DOHH2 (cell line): ENCODE results near the gene SLC1A2.

Experiments used
- EZH2phosphoT487 ChIP-seq: fragments of 200-600 bp; sonication (generic); IDR thresholded peaks from 2 replicates; pipeline ENCODE4 v1.6.1; 2017; ENCODE audit warnings: borderline replicate concordance, mild to moderate bottlenecking, antibody characterized with exemption, low read length, moderate library complexity, mixed read lengths
- TF ChIP-seq, protein P1 (sequence below): fragments of 200-600 bp; sonication (generic); IDR thresholded peaks from one replicate; pipeline ENCODE4 v1.5.1; 2014; ENCODE audit warnings: antibody characterized with exemption, mild to moderate bottlenecking, low read depth, low read length; ENCODE audit not compliant: poor library complexity, severe bottlenecking

- TF ChIP-seq, protein P1, sequence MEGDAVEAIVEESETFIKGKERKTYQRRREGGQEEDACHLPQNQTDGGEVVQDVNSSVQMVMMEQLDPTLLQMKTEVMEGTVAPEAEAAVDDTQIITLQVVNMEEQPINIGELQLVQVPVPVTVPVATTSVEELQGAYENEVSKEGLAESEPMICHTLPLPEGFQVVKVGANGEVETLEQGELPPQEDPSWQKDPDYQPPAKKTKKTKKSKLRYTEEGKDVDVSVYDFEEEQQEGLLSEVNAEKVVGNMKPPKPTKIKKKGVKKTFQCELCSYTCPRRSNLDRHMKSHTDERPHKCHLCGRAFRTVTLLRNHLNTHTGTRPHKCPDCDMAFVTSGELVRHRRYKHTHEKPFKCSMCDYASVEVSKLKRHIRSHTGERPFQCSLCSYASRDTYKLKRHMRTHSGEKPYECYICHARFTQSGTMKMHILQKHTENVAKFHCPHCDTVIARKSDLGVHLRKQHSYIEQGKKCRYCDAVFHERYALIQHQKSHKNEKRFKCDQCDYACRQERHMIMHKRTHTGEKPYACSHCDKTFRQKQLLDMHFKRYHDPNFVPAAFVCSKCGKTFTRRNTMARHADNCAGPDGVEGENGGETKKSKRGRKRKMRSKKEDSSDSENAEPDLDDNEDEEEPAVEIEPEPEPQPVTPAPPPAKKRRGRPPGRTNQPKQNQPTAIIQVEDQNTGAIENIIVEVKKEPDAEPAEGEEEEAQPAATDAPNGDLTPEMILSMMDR = no peak
- TF ChIP-seq EZH2phosphoT487 = no peak
These were observed 17.4 kb upstream of the SLC1A2 start for GRCh38 chr11:35436581-35437250.
